Neuron (in vitro differentiated cells): ENCODE measurements around the gene MECP2.

Experiments used
- H2AFZ ChIP-seq: one replicate; pipeline ENCODE4 v1.6.1; 2013; ENCODE audit warnings: low read depth, mild to moderate bottlenecking, inconsistent platforms, low read length, moderate library complexity
- H3K27me3 ChIP-seq: one replicate; pipeline ENCODE4 v1.6.1; 2013; ENCODE audit warnings: low read length; ENCODE audit not compliant: insufficient read depth
- H3K36me3 ChIP-seq: one replicate; pipeline ENCODE4 v1.6.1; 2013; ENCODE audit warnings: low read length; ENCODE audit not compliant: insufficient read depth
- H3K4me1 ChIP-seq: one replicate; pipeline ENCODE4 v1.6.1; 2013; ENCODE audit warnings: low read length; ENCODE audit not compliant: insufficient read depth
- H3K4me3 ChIP-seq: 2 replicates; pipeline ENCODE4 v1.5.1; 2013; ENCODE audit warnings: mild to moderate bottlenecking, low read length, moderate library complexity
- H3K9me3 ChIP-seq: one replicate; pipeline ENCODE4 v1.6.1; 2013; ENCODE audit warnings: low read length

MECP2 gene

DNA sequence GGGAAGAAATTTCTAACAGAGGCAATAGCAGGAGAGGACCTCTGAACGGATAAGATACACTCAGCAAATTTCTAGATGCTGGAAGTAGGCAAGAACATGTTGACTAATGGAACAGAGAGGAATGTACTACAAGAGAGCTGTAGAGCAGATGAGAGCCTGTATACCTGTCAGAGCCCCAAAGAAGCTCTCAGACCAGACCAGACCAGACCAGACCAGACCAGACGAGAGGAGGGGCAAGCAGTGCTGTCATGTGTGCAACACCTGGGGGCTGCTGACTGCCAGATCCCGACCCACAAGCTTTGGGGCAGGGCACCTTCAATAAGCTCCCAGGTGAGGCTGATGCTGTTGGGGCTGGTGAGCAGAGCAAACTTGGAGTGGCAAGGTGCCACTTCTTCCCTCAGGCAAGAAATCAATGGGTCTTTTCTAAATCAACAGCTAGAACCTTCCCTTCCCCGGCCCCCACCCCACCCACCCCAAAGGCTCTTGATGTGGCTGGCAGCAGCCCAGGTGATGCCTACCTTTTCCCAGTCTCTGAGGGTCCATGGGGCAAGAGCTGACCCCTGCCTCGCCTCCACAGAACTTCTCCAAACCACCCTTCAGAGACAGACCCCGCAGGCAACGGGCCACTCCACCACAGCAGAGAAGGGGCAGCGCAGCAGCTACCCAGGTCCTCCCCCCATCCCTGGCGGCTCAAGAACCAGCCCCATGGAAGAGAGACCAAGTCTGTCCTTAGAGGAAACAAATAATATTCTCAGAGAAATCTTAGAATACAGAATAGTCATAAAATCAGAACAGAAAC is 32.7 kb downstream of the MECP2 start:
- H3K36me3 ChIP-seq: no peaks in the 10 kb centered on the region

DNA sequence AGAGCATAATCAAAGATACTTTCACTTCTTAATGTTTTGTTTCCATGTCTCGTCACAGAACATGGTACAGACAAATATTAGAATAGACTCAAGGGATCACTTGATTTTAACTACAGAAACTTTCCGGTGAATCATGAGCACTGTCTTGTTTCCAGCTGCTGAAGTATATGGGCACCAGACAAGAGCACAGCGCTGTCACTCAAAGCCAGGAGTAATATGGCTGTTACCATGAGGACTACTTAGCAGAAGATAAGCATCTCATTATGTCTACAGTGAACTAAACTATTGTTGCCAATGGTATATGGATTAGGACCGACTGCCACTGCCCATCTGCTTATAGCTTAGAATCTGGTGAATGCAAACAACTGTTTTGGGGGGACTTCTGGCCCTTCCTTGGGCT is 34.3 kb downstream of the MECP2 start:
- no peaks in the 10 kb centered on the region for H3K4me1 ChIP-seq
- peaks cover 4% of the 10 kb centered on the region for H3K27me3 ChIP-seq
- no peak overlapping the region for H3K4me3 ChIP-seq
- H3K36me3 ChIP-seq: no peaks in the 10 kb centered on the region
- no peak overlapping the region for H2AFZ ChIP-seq
- no peaks in the 10 kb centered on the region for H3K9me3 ChIP-seq

More for the DNA sequence above, 32.7 kb downstream of the MECP2 start:
- Histone ChIP-seq H2AFZ (no peak overlapping the region), H3K4me3 (no peak overlapping the region), H3K4me1 (no peaks in the 10 kb centered on the region), H3K27me3 (peaks cover under 1% of the 10 kb centered on the region), H3K9me3 (no peaks in the 10 kb centered on the region)

DNA sequence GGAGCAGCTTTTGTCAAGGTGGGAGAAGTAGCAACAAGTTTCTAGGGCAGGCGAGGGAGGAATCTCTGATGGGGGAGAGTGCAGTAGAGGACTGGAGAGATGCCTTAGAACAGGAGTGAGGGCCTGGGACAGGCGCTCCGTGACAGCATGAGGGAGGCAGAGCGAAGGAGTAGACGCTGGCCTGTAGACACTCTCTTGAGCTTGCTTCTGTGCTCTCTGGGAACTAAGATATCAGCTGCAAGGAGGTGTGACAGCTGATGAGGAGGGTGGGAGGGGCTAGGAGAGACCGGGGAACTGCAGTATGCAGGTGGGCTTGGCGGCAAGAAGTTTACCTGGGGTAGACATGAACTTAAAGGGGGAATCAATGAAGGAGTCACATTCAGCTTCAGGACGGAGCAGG is 35.7 kb downstream of the MECP2 start:
- no peaks in the 10 kb centered on the region for H3K4me1 ChIP-seq
- H3K27me3 ChIP-seq: peaks cover 4% of the 10 kb centered on the region
- H3K9me3 ChIP-seq: no peaks in the 10 kb centered on the region
- no peak overlapping the region for H2AFZ ChIP-seq
- H3K4me3 ChIP-seq: no peak overlapping the region
- no peaks in the 10 kb centered on the region for H3K36me3 ChIP-seq

DNA sequence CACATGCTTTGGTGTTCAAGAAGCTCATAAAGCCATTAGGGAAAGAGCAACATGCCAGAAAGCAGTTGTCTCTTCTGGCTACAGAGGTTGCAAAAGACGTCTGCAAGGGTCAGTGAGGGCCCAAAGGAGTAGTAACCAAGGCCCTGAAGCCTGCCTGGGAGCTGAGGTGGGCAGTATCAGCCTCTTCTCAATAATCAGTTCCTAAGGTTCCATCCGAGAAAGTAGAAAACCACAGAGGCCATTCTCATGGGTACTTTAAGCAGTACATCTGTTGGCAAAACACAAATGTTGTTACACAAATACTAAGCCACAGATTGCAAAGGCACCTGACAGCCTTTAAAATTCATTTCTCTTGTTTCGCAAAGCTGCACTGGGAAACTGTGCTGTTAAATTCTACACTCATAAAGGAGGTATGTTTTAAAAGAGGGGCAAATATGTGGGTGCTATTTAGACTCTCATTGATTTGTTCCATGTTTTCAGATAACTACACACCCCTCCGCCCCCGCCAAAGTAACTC is 37.7 kb downstream of the MECP2 start:
- no peaks in the 10 kb centered on the region for H3K9me3 ChIP-seq
- H3K27me3 ChIP-seq: peaks cover 7% of the 10 kb centered on the region
- H3K36me3 ChIP-seq: no peaks in the 10 kb centered on the region
- H3K4me1 ChIP-seq: no peaks in the 10 kb centered on the region
- no peak overlapping the region for H3K4me3 ChIP-seq
- H2AFZ ChIP-seq: no peak overlapping the region

DNA sequence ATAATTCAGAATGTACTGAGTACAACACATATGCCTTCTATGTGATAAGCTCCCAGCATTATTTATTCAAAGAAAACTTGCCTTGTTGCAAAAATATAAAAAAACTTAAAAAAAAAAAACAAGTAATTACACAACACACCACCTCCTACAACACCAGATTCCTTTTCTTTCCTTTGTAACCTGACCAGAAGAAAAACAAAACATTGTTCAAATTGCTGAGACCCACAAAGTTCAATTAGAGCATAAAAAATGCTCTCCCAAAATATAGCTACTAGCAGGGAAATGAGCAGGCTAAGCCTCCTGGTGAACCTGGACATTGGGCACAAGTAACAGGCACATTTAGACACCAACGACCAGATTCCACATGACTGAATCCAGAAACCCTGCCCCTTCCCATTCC is 38.3 kb downstream of the MECP2 start:
- Histone ChIP-seq H3K36me3 (no peaks in the 10 kb centered on the region), H3K9me3 (no peaks in the 10 kb centered on the region), H3K4me3 (no peak overlapping the region), H3K4me1 (no peaks in the 10 kb centered on the region), H2AFZ (no peak overlapping the region), H3K27me3 (peaks cover 7% of the 10 kb centered on the region)

DNA sequence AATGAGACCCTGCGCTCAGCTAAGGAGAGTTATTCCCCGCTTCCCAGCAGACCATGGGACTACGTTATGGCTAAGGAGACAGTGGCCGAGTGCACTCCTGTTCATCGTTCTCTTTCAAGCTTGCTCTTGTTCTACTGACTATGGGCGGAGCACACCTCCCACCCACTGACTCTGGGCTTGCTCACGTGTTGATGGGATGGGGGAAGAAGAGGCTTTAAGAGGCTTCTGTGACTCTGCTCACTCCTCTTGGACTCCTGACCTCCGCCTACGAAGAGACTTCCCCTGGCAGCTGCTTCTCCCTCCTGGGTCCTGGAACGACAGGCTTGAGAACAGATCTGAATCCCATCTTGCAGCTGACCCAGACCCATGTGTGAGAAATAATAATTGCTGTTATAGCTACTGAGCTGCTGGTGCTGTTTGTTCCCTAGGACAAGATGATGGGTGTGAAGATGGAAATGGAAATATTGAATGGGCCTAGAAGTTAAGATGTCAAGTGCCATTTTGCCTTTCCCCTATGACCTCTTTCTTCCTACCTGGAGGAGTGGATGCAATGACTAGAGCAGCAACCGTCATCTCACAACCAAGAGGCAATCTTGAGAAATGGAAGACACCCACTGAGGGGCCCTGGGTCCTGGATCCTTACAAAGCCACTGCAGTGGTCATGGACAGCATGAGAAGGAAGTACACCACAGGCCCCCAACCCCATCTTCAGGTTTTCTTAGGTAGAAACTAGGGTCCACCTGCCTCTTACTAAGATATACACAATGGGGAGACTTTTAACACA is 39.1 kb downstream of the MECP2 start:
- Histone ChIP-seq H3K27me3 (peaks cover 7% of the 10 kb centered on the region), H3K9me3 (no peaks in the 10 kb centered on the region), H2AFZ (no peak overlapping the region), H3K36me3 (no peaks in the 10 kb centered on the region), H3K4me3 (no peak overlapping the region), H3K4me1 (no peaks in the 10 kb centered on the region)

DNA sequence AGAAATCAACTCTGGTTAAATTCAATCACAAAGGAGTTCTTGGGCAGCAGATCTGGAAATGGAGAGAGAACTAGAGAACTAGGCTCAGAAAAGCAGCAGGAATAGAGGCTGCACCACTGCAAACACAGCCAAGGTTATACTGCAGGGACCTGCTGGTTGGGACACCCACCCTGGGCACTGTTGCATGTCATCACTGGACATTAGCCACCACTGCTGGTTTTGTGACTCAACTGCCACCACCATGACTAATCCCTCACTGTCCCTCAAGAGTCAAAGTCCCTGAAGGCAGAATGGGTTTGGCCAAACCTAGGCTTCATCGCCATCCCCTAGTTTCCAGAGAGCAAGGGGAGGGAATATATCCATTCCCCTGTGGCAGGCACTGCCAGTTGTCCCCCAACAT is 39.7 kb downstream of the MECP2 start:
- no peaks in the 10 kb centered on the region for H3K4me1 ChIP-seq
- no peak overlapping the region for H3K4me3 ChIP-seq
- no peaks in the 10 kb centered on the region for H3K36me3 ChIP-seq
- H2AFZ ChIP-seq: no peak overlapping the region
- H3K27me3 ChIP-seq: peaks cover 7% of the 10 kb centered on the region
- H3K9me3 ChIP-seq: no peaks in the 10 kb centered on the region

DNA sequence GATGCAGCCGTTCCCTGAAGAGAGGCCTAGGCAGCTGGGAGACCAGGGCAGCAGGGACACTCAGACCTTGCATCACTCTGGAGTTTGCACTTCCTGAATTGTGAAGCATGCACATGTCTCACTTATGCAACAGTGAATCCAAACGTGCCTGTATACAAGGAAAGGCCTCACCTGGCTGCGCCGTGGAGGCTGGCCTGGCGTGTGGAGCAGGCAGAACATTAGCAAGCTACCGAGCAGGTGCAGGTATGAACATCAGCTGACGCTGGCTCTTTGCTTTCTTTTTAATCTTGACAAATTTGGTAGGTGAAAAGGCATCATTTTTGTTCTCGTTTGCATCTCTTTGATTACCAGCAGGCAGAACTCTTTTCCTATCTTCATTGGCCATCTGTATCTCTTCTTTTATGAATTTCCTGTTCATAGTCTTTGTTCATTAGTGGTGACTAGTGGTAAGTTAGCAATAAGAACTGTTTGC is 40.7 kb downstream of the MECP2 start:
- Histone ChIP-seq H3K4me3 (no peak overlapping the region), H2AFZ (no peak overlapping the region), H3K36me3 (no peaks in the 10 kb centered on the region), H3K9me3 (no peaks in the 10 kb centered on the region), H3K4me1 (no peaks in the 10 kb centered on the region), H3K27me3 (peaks cover 7% of the 10 kb centered on the region)

DNA sequence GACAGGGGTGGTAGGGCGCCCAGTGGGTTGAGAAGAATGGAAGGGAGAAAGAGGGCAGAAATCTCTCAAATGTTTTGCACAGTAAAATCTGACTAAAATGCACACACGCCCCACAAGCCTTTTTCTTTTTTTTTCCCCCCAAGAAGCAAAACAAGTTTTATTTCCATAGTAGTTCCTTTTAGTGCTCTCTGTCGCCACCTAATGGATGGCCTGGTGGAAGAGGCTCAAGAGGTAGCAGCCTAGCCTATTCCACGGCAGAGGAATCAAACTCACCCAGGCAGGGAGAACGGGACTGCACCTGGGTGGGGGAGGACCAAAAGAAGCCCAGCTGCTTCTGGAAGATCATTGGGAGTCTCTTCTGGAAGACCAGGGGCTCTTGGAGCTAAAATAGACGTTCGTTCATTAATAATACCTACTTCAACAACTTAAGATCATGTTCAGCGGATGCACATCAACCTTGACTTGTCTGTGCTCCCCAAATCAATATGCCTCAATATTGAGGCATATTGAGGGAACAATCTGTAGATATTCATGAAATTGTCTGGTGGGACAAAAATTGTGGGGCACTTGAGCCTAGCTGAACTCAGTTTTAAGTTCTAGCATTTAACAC is 46.2 kb downstream of the MECP2 start:
- no peak overlapping the region for H3K4me3 ChIP-seq
- peaks cover 5% of the 10 kb centered on the region for H3K36me3 ChIP-seq
- H2AFZ ChIP-seq: no peak overlapping the region
- no peaks in the 10 kb centered on the region for H3K27me3 ChIP-seq
- H3K9me3 ChIP-seq: no peaks in the 10 kb centered on the region
- peaks cover 6% of the 10 kb centered on the region for H3K4me1 ChIP-seq

DNA sequence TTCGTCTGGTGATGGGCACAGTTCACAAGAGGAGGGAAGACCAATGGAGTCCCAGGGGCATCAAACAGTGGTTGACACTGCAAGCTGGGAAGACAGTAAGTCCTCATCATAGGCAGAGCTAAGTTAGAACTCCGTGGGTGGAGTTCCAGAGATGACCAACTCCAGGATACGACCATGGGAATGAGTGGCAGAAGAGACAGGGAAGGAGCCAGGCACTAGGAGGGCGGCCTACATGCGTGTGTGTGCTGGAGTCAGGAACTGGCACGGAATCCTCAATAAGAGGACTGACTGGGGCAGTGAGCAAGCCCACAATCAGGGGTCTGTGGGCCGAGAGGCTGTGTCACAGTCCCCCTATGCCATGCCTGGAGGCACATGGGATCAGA is 47.4 kb downstream of the MECP2 start:
- H3K4me1 ChIP-seq: peaks cover 10% of the 10 kb centered on the region
- no peaks in the 10 kb centered on the region for H3K27me3 ChIP-seq
- H3K4me3 ChIP-seq: no peak overlapping the region
- H3K36me3 ChIP-seq: peaks cover 5% of the 10 kb centered on the region
- no peaks in the 10 kb centered on the region for H3K9me3 ChIP-seq
- no peak overlapping the region for H2AFZ ChIP-seq

DNA sequence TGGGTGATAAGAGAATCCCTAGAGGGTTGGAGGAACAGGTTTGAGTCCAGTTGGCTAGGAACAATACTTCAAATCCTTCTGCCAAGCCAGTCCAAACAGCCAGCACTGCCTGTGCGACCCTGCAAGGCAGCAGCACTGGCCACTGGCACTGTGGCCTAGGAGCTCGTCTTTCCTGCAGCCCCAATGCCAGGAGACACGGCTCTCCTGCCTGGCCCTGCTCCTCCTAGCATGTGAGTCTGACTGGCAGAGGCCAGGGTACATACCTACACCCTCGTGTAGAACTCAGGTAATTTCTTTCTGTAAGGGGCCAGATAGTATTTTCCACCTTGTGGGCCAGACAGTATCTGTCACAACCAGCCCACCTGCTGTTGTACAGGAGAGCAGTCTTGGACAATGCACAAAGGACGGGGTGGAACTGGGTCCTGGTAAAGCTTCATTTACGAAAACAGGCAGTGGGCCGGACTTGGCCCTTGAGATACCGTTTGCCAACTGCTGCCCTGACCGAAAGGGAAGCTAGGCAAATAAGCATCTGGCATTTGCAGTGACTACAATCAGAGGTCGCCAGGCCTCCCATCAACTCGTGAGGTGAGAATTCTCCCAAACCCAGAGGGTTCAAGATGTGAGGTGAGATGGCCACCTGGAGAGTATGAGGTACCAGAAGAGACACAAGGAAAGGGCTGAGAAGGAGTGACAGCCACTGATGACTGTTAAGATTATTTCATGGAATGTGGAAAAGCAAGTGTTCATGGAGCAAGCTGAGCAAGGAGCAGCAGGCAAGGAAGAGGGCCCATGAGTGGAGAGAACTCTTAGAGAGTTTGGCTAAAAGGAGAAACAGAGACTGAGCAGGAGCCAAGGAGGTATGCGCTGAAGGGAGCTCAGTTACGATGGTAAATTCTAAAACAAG is 48.1 kb downstream of the MECP2 start:
- Histone ChIP-seq H3K27me3 (no peaks in the 10 kb centered on the region), H3K36me3 (peaks cover 5% of the 10 kb centered on the region), H3K4me1 (peaks cover 10% of the 10 kb centered on the region), H3K9me3 (no peaks in the 10 kb centered on the region), H3K4me3 (no peak overlapping the region), H2AFZ (no peak overlapping the region)

DNA sequence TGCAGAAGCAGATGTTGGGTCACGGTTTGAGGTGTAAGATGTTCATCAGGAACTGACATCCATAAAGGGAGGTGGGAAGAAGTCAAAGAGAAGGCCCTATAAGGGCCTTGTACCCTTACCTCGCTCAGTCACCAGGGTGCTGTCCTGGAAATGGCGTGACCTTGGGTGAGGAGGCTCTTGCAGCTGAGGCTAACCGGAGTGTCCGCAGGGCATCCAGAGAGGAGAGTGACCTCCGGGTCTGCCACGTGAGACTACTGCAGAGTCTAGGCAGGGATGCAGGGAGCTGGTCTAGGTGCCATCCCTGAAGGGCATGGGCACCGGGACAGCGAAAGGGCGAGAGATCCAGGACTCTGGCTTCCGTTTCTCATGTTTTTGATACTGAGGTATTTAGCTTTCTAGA is 49.1 kb downstream of the MECP2 start:
- Histone ChIP-seq H3K36me3 (peaks cover 5% of the 10 kb centered on the region), H3K9me3 (no peaks in the 10 kb centered on the region), H3K4me1 (peaks cover 13% of the 10 kb centered on the region), H3K27me3 (no peaks in the 10 kb centered on the region), H3K4me3 (no peak overlapping the region), H2AFZ (no peak overlapping the region)
